A549 treated with ZK216348 at 1 μM for 4 hours (cell line): ENCODE results near the gene CBFA2T3. TPM values are rescaled to one million over a fixed set of nuclear protein-coding genes. Genes with fewer than 3 reads are reported as not detected.

ENCODE experiments used
- total RNA-seq: library from RNA; stranded (reverse); fragments of 200-300 nt; extraction: Qiagen RNA extraction; gene quantifications from 5 replicates; pipeline ENCODE4 v1.2.3, GENCODE V29; 2022; ENCODE audit warnings: low read depth

CBFA2T3 gene
- 0.18 to 0.75 TPM (median 0.47 TPM) in 5 replicates for total RNA-seq

GRCh38 chr16:88977018-88977811 lies at the start of gene CBFA2T3:
Gene CBFA2T3 (minus strand): TSS chr16:88977207. CDS start chr16:88976807, 400 bp downstream.

DNA sequence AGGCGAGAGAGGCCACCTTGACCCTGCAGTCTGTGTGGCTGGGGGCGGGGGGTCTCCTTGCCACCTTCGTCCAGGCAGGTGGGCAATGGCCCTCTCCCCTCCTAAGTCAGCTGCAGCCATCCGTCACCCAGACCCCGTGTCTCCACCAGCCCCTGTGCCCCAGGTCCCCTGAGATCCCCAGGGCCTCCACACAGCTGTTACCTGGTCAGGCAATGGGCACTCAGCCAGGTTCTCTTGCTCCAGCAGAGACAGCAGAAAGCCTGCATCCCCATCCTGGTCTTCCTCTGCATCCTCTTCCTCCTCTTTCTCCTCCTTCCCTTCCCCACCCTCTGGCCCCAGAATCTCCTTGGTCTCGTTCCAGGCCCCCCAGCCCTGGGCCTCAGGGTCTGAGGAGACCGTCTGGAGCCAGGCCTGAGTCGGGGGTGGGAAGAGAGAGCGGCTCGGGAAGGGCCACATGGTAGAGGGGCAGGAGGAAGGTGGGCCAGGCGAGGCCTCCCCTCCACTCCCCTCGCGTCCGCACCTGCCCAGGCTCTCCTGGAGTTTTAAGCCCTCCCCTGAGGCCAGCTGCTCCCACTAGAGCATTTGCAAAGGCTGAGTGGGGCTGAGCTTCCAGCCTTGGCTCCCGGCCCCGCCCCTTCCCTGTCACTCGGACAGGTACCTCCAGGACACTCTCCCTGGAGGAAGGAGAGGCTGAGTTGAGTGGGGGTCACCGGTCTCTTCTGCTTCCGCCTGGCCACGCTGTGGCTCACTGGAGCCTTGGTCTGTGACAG lies 110.7 kb downstream of the CBFA2T3 start, which contains the start of gene PABPN1L:
TSS of gene PABPN1L (minus strand) at position 510 of the 770 bp plus-strand sequence. CDS start at position 456, 54 bp downstream.

GRCh38 chr16:88856828-88857727 lies 119.9 kb downstream of the CBFA2T3 start, which contains the start of the genes GALNS and TRAPPC2L:
Gene GALNS (minus strand): TSS chr16:88856947. CDS start chr16:88856877, 70 bp downstream.
Gene TRAPPC2L (plus strand): TSS chr16:88857127. CDS start chr16:88857151, 24 bp downstream.

Other genes starting within 250 kb of the CBFA2T3 start
- gene PIEZO1, start 192.0 kb downstream of the CBFA2T3 start, total RNA-seq: 76.0 to 155 TPM (median 134 TPM) in 5 replicates
- gene CDT1, start 173.4 kb downstream of the CBFA2T3 start, total RNA-seq: 16.4 to 34.7 TPM (median 30.6 TPM) in 5 replicates
- 263 to 424 TPM (median 397 TPM) in 5 replicates for gene APRT, start 165.3 kb downstream of the CBFA2T3 start, total RNA-seq
- gene GALNS, start 120.3 kb downstream of the CBFA2T3 start, total RNA-seq: 32.1 to 50.6 TPM (median 46.1 TPM) in 5 replicates
- gene TRAPPC2L, start 120.1 kb downstream of the CBFA2T3 start, total RNA-seq: 92.5 to 149 TPM (median 118 TPM) in 5 replicates
- gene PABPN1L, start 110.5 kb downstream of the CBFA2T3 start, total RNA-seq: not detected in 5 replicates
- gene ACSF3, start 116.6 kb upstream of the CBFA2T3 start, total RNA-seq: 15.6 to 21.0 TPM (median 18.9 TPM) in 5 replicates
- 0.09 to 0.16 TPM (median 0.15 TPM) in 3 of 5 replicates, not detected in the others for gene CDH15, start 194.5 kb upstream of the CBFA2T3 start, total RNA-seq
- gene SLC22A31, start 223.3 kb upstream of the CBFA2T3 start, total RNA-seq: 0.72 to 2.0 TPM (median 1.2 TPM) in 5 replicates
- 6.6 to 9.0 TPM (median 8.8 TPM) in 5 replicates for gene ZNF778, start 240.5 kb upstream of the CBFA2T3 start, total RNA-seq